GM12874 (cell line): ENCODE measurements around the gene TWF2.

Experiments used
- CTCF ChIP-seq: IDR thresholded peaks from 2 replicates; pipeline ENCODE4 v1.5.1; 2011; ENCODE audit warnings: low read depth, mild to moderate bottlenecking, control low read depth, low read length, moderate library complexity; ENCODE audit not compliant: insufficient read depth

Gene TWF2

GRCh38 chr3:52240059-52240885 lies 1.3 kb upstream of the TWF2 start:
- no peak for TF ChIP-seq CTCF

GRCh38 chr3:52238193-52238760 lies 681 bp downstream of the TWF2 start:
- no peak for TF ChIP-seq CTCF

- no peak for TF ChIP-seq CTCF
Measured at GRCh38 chr3:52237657-52238172, 1.2 kb downstream of the TWF2 start.

- TF ChIP-seq CTCF, result no peak
Measured at GRCh38 chr3:52237006-52237656, 1.8 kb downstream of the TWF2 start.

GRCh38 chr3:52236424-52236886 lies 2.5 kb downstream of the TWF2 start:
- TF ChIP-seq CTCF, result 0 out of 2 replicates have a peak, but pooled peaks have one; percentile 5

- TF ChIP-seq CTCF, result no peak
Measured at GRCh38 chr3:52234516-52235447, 4.2 kb downstream of the TWF2 start.
